ENCODE results near the gene IL6ST. TPM values are rescaled to one million over a fixed set of nuclear protein-coding genes. Genes with fewer than 3 reads are reported as not detected.
"Not testable (repeated sequence)": the region's sequence is repeated elsewhere in the genome, so short reads cannot be mapped to it uniquely, and the experiment has no call there.

IL6ST gene
- total RNA-seq (100 to 1,000 TPM; 142 to 406 (median 186) TPM), polyA plus RNA-seq (100 to 1,000 TPM in 1 of 2 donors, 10 to 100 TPM in 1; 45.9 to 123 TPM)
- long read RNA-seq, donor 1, full-length matches to known transcripts = 284 of 370 reads
- long read RNA-seq, donor 1, partial matches to known transcripts = 36 of 370 reads
- long read RNA-seq, donor 1, other reads (novel, unspliced or antisense) = 50 of 370 reads
- long read RNA-seq, donor 2, full-length matches to known transcripts = 20 of 80 reads
- long read RNA-seq, donor 2, partial matches to known transcripts = 0 of 80 reads
- long read RNA-seq, donor 2, other reads (novel, unspliced or antisense) = 60 of 80 reads
- long read RNA-seq, donor 3, full-length matches to known transcripts = 115 of 167 reads
- long read RNA-seq, donor 3, partial matches to known transcripts = 15 of 167 reads
- long read RNA-seq, donor 3, other reads (novel, unspliced or antisense) = 37 of 167 reads

DNA sequence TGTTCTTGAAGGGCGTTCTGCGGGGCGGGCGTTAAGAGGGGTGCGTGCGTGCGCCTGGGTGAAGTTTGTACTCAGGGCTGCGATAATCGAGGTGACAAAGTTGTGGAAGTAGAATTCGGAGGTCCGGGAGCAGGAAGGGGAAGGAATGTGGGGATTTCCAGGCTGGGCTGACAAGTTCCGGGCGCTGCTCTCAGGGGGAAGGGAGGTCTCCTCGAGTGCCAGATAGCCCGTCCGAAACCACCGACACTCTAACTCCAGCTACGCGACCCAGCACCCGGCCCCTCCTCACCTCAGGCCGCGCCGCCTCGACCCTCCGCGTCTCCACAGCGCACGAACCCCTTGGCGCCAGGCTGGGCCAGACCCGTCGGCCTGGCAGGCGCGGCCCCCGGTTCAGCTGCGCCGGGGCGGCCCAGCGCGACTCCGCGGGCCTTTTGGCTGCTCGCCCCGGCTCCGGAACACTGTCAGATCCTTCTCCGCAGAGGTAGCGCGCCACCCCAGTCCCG lies at the start of gene IL6ST:
IL6ST (minus strand) TSS at position 469 of the 503 bp plus-strand sequence. CDS start 18,685 bp downstream, outside the sequence.
- WGBS, 3 donors = 0 to 1% (median 1%) methylated on average over 28 to 48 of the region's 48 CpGs
- Histone ChIP-seq H3K4me1 (ENCODE audit: insufficient read depth) (peaks cover 3% of the 10 kb centered on the region), H3K27me3 (no peaks in the 10 kb centered on the region), H3K9me3 (no peaks in the 10 kb centered on the region), H3K27ac (peak within 1 kb of the TSS; percentile 96 to 98), H3K36me3 (no peaks in the 10 kb centered on the region), H3K4me3 (peak within 1 kb of the TSS; percentile 77)
- intact Hi-C loops (cut with DNase I) = loop anchor here in 2 of 4 donors (10.0 kb wide), 2 partner anchors 80 to 130 kb away; no protein-coding TSS in a partner anchor
- DNase-seq = no peak
- no peak for TF ChIP-seq EP300 (IDR thresholded peaks at IDR 0.05)
- TF ChIP-seq, protein P1, sequence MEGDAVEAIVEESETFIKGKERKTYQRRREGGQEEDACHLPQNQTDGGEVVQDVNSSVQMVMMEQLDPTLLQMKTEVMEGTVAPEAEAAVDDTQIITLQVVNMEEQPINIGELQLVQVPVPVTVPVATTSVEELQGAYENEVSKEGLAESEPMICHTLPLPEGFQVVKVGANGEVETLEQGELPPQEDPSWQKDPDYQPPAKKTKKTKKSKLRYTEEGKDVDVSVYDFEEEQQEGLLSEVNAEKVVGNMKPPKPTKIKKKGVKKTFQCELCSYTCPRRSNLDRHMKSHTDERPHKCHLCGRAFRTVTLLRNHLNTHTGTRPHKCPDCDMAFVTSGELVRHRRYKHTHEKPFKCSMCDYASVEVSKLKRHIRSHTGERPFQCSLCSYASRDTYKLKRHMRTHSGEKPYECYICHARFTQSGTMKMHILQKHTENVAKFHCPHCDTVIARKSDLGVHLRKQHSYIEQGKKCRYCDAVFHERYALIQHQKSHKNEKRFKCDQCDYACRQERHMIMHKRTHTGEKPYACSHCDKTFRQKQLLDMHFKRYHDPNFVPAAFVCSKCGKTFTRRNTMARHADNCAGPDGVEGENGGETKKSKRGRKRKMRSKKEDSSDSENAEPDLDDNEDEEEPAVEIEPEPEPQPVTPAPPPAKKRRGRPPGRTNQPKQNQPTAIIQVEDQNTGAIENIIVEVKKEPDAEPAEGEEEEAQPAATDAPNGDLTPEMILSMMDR (IDR thresholded peaks at IDR 0.05) = no peak
- no peak for TF ChIP-seq POLR2A (IDR thresholded peaks at IDR 0.05)

DNA sequence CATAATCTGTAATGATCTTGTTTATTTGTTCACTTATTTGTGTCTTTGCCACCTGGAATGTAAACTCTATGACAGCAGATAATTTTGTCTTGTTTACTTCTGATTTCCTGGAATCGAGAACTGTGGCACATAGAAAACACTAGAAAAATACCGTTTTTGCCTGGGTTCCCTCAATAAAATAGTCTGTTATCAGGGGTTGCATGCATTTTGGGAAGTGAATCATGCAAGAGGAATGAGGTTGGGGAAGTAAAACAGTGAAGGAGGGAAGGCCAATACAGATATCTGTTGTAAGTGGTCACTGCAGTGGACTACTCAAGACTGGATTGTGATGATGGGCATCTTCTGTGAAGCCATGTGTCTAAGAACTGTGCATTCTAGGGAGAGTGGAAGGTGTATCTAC lies 45.2 kb upstream of the IL6ST start:
- H3K27ac ChIP-seq = no peak overlapping the region
- no peak overlapping the region for H3K4me3 ChIP-seq
- H3K36me3 ChIP-seq = no peaks in the 10 kb centered on the region
- DNase-seq = no peak
- H3K4me1 ChIP-seq (ENCODE audit: insufficient read depth) = peaks cover 11% of the 10 kb centered on the region
- TF ChIP-seq EP300 (IDR thresholded peaks at IDR 0.05) = no peak
- TF ChIP-seq, protein P1 (IDR thresholded peaks at IDR 0.05) = no peak
- no peak for TF ChIP-seq POLR2A (IDR thresholded peaks at IDR 0.05)
- no peaks in the 10 kb centered on the region for H3K27me3 ChIP-seq
- 38 to 40% (median 39%) methylated on average over 2 of the region's 2 CpGs for WGBS, 3 donors
- intact Hi-C loops (cut with DNase I) = no loop called here
- H3K9me3 ChIP-seq = no peaks in the 10 kb centered on the region

DNA sequence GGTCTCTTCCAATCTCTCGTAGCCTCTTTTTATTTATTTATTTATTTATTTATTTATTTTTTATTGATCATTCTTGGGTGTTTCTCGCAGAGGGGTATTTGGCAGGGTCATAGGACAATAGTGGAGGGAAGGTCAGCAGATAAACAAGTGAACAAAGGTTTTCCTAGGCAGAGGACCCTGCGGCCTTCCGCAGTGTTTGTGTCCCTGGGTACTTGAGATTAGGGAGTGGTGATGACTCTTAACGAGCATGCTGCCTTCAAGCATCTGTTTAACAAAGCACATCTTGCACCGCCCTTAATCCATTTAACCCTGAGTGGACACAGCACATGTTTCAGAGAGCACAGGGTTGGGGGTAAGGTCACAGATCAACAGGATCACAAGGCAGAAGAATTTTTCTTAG lies 43.4 kb upstream of the IL6ST start:
- intact Hi-C loops (cut with DNase I); H3K36me3 ChIP-seq; DNase-seq; H3K27ac ChIP-seq; H3K9me3 ChIP-seq; H3K4me3 ChIP-seq; H3K4me1 ChIP-seq (ENCODE audit: insufficient read depth); H3K27me3 ChIP-seq: not testable (repeated sequence)
- WGBS, 3 donors = 68 to 76% (median 73%) methylated on average over 5 of the region's 6 CpGs

DNA sequence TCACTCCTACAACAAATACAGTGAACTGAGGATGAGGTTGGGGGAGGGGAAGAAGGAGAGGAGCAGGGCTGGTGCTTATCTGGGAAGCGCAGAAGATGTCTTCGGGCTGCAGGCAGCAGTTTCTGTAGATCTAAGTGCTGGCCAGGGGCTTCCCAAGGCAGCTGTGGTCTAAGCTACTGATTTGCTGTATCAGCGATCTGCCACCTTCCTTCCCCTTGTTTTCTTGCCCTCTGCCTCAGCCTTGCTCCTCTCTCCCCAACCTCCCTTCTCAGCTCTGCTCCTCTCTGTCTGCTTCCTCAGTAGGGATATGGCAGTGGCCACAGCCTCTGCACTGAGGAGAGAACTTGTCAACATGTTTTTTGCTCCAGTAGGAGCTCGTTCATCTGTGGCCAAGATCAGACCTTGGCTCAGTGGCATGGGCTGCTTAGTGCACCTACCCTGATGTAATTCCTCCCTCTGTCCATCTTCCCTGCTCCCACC lies 42.8 kb upstream of the IL6ST start:
- intact Hi-C loops (cut with DNase I) = no loop called here
- WGBS, 3 donors = 10 to 15% (median 15%) methylated on average over 4 of the region's 4 CpGs
- H3K4me1 ChIP-seq (ENCODE audit: insufficient read depth) = peaks cover 9% of the 10 kb centered on the region
- no peaks in the 10 kb centered on the region for H3K27me3 ChIP-seq
- H3K36me3 ChIP-seq = no peaks in the 10 kb centered on the region
- no peak overlapping the region for H3K27ac ChIP-seq
- DNase-seq = no peak
- TF ChIP-seq, protein P1 (IDR thresholded peaks at IDR 0.05) = no peak
- TF ChIP-seq EP300 (IDR thresholded peaks at IDR 0.05) = no peak
- TF ChIP-seq POLR2A (IDR thresholded peaks at IDR 0.05) = no peak
- no peaks in the 10 kb centered on the region for H3K9me3 ChIP-seq
- H3K4me3 ChIP-seq = no peak overlapping the region

DNA sequence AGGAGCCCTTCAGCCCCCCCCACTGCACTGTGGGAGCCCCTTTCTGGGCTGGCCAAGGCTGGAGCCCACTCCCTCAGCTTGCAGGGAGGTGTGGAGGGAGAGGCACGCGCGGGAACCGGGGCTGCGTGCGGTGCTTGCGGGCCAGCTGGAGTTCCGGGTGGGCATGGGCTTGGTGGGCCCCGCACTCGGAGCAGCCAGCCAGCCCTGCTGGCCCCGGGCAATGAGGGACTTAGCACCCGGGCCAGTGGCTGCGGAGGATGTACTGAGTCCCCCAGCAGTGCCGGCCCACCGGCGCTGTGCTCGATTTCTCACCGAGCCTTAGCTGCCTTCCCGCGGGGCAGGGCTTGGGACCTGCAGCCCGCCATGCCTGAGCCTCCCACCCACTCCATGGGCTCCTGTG lies 40.6 kb upstream of the IL6ST start:
- H3K36me3 ChIP-seq; H3K4me3 ChIP-seq; H3K4me1 ChIP-seq (ENCODE audit: insufficient read depth); intact Hi-C loops (cut with DNase I); H3K9me3 ChIP-seq; DNase-seq; H3K27me3 ChIP-seq; H3K27ac ChIP-seq: not testable (repeated sequence)
- 93 to 98% (median 96%) methylated on average over 8 to 20 of the region's 21 CpGs for WGBS, 3 donors

DNA sequence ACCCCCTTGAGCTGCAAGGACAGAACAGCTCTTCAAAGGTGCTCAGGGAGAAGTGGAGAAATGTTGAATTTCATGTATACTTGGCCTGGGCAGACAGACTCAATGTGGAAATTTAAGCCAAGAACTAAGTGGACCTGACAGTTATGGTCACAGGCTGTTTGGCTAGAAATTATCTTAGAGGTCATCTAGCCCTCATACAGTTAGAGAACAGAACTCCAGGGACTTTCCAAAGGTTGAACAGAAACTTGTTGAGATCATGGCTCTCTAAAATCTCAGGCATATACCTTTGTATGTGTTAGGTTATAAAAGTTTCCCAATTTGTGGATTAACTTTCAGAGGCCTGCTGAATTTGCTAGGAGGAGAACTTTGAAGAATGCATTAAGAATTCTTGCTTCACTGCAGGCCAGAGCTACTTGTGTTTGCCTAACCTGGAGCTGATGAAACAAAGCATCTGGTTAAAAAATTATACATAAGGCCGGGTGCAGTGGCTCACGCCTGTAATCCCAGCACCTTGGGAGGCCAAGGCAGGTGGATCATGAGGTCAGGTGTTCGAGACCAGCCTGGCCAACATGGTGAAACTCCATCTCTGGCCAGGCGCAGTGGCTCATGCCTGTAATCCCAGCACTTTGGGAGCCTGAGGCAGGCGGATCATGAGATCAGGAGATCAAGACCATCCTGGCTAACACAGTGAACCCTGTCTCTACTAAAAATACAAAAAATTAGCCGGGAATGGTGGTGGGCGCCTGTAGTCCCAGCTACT lies 35.3 kb upstream of the IL6ST start:
- DNase-seq; H3K4me3 ChIP-seq; intact Hi-C loops (cut with DNase I); H3K36me3 ChIP-seq; H3K27ac ChIP-seq; H3K4me1 ChIP-seq (ENCODE audit: insufficient read depth); H3K9me3 ChIP-seq; H3K27me3 ChIP-seq: not testable (repeated sequence)
- 90 to 95% (median 92%) methylated on average over 7 of the region's 7 CpGs for WGBS, 3 donors
